ENCODE data around the gene B3GLCT.

B3GLCT gene

GRCh38 chr13:31219909-31220598, 20.3 kb downstream of the B3GLCT start:
- TF ChIP-seq, protein P1, sequence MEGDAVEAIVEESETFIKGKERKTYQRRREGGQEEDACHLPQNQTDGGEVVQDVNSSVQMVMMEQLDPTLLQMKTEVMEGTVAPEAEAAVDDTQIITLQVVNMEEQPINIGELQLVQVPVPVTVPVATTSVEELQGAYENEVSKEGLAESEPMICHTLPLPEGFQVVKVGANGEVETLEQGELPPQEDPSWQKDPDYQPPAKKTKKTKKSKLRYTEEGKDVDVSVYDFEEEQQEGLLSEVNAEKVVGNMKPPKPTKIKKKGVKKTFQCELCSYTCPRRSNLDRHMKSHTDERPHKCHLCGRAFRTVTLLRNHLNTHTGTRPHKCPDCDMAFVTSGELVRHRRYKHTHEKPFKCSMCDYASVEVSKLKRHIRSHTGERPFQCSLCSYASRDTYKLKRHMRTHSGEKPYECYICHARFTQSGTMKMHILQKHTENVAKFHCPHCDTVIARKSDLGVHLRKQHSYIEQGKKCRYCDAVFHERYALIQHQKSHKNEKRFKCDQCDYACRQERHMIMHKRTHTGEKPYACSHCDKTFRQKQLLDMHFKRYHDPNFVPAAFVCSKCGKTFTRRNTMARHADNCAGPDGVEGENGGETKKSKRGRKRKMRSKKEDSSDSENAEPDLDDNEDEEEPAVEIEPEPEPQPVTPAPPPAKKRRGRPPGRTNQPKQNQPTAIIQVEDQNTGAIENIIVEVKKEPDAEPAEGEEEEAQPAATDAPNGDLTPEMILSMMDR (IDR thresholded peaks at IDR 0.05) = no peak

GRCh38 chr13:31221057-31221456, 21.3 kb downstream of the B3GLCT start:
- TF ChIP-seq, protein P1 (IDR thresholded peaks at IDR 0.05) = no peak

DNA sequence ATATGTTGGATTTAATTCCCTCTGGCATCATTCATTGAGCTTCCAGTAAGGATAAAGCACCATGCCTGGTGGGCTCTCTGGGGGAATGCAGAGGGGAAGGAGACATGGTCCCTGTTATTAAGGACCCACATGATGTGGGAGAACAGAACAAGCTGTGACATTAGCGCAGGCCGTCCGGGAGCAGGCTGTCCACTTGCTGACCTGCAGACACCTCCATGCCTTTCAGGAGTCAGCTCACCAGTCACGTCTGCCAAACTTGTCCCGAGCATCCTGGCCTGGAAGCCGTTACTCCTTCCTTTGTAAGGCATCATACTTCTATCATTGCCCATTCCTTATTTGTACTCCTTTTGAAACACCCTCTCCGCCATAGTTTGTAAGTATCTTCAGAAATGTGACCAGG, 23.4 kb downstream of the B3GLCT start:
- TF ChIP-seq, protein P1 (IDR thresholded peaks at IDR 0.05) = no peak

DNA sequence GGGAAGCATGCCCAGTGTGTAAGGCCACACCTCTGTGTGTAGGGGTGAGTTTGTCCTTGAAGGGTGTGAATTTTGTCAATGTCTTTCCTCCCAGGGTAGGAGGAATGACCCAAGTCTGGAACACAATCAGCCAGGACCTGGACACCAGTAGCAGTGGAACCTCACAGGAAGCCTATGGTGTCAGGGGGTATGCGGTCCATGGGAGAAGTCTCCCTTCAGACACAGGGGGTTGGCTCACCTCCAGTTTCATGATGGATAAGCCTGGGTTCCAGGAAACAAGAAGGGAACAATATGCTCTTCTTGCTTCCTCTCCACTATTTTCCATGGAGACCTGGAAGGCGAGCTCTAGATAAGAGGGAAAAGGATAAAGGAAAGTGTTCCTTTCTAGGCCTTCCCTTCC, 23.9 kb downstream of the B3GLCT start:
- TF ChIP-seq, protein P1 (IDR thresholded peaks at IDR 0.05) = no peak

- TF ChIP-seq, protein P1 (IDR thresholded peaks at IDR 0.05) = no peak
Observed at GRCh38 chr13:31224174-31224669, 24.4 kb downstream of the B3GLCT start.

GRCh38 chr13:31224963-31225559, 25.3 kb downstream of the B3GLCT start:
- TF ChIP-seq, protein P1 (IDR thresholded peaks at IDR 0.05) = no peak

- TF ChIP-seq, protein P1 (IDR thresholded peaks at IDR 0.05) = no peak
Observed at GRCh38 chr13:31225998-31226675, 26.4 kb downstream of the B3GLCT start.

All from LNCAP (cell line).